GM18526 (cell line): Measurements from ENCODE around the gene ZNF341.

Experiments
- POLR2A ChIP-seq: IDR thresholded peaks from 3 replicates; pipeline ENCODE4 v1.6.1; 2011; ENCODE audit not compliant: insufficient read length; ENCODE audit errors: extremely low read depth

Gene ZNF341

GRCh38 chr20:33731693-33732165, at the start of gene ZNF341:
TSS of gene ZNF341 (plus strand) at chr20:33731996. CDS start at chr20:33732022, 26 bp downstream.
- no peak for TF ChIP-seq POLR2A

GRCh38 chr20:33684533-33685327, 47.1 kb upstream of the ZNF341 start:
- no peak for TF ChIP-seq POLR2A

GRCh38 chr20:33685328-33686099, 46.3 kb upstream of the ZNF341 start:
- peak; percentile 34 for TF ChIP-seq POLR2A

- TF ChIP-seq POLR2A = no peak
Observed at GRCh38 chr20:33686100-33686983, 45.5 kb upstream of the ZNF341 start, which contains the start of gene E2F1. TSS of gene E2F1 (minus strand) at chr20:33686385. CDS start at chr20:33686264, 121 bp downstream.

- no peak for TF ChIP-seq POLR2A
Observed at GRCh38 chr20:33686984-33687366, 44.8 kb upstream of the ZNF341 start.

GRCh38 chr20:33687370-33687915, 44.4 kb upstream of the ZNF341 start:
- no peak for TF ChIP-seq POLR2A

GRCh38 chr20:33687993-33688937, 43.5 kb upstream of the ZNF341 start:
- no peak for TF ChIP-seq POLR2A

- no peak for TF ChIP-seq POLR2A
Observed at GRCh38 chr20:33688938-33689424, 42.8 kb upstream of the ZNF341 start.

GRCh38 chr20:33689493-33689892, 42.3 kb upstream of the ZNF341 start:
- no peak for TF ChIP-seq POLR2A

- TF ChIP-seq POLR2A = no peak
Observed at GRCh38 chr20:33689973-33690372, 41.8 kb upstream of the ZNF341 start.

- no peak for TF ChIP-seq POLR2A
Observed at GRCh38 chr20:33693289-33693688, 38.5 kb upstream of the ZNF341 start.

GRCh38 chr20:33693741-33694638, 37.8 kb upstream of the ZNF341 start:
- no peak for TF ChIP-seq POLR2A

- TF ChIP-seq POLR2A = no peak
Observed at GRCh38 chr20:33694639-33695012, 37.2 kb upstream of the ZNF341 start.
